GM23248 (cell line): ENCODE data around the gene EIF2S1. TPM values are rescaled to one million over a fixed set of nuclear protein-coding genes. Genes with fewer than 3 reads are reported as not detected.
"Not testable (repeated sequence)": the region's sequence is repeated elsewhere in the genome, so short reads cannot be mapped to it uniquely, and the experiment has no call there.

ENCODE experiments used
- DNase-seq: peaks from one replicate; pipeline ENCODE4 v3.0.0-alpha.2; 2015
- H2AFZ ChIP-seq: fragments of 200-600 bp; sonication (generic); 2 replicates; pipeline ENCODE4 v1.6.1; 2016; ENCODE audit warnings: antibody characterized with exemption
- H3F3A ChIP-seq: fragments of 200-600 bp; sonication (generic); 2 replicates; pipeline ENCODE4 v1.6.1; 2016; ENCODE audit warnings: mild to moderate bottlenecking, antibody characterized with exemption, mixed run types; ENCODE audit not compliant: insufficient read depth
- H3K27ac ChIP-seq: fragments of 200-600 bp; sonication (generic); 2 replicates; pipeline ENCODE4 v1.5.1; 2016; ENCODE audit warnings: mild to moderate bottlenecking
- H3K27me3 ChIP-seq: fragments of 200-600 bp; sonication (generic); replicated peaks from 2 replicates; pipeline ENCODE4 v1.6.1; 2016; ENCODE audit warnings: mild to moderate bottlenecking; ENCODE audit not compliant: insufficient read depth
- H3K36me3 ChIP-seq: fragments of 200-600 bp; sonication (generic); 2 replicates; pipeline ENCODE4 v1.6.1; 2016; ENCODE audit warnings: low read depth, mild to moderate bottlenecking
- H3K4me1 ChIP-seq: fragments of 200-600 bp; sonication (generic); 2 replicates; pipeline ENCODE4 v1.6.1; 2016; ENCODE audit warnings: mild to moderate bottlenecking; ENCODE audit not compliant: insufficient read depth
- H3K4me2 ChIP-seq: fragments of 200-600 bp; sonication (generic); one replicate; pipeline ENCODE4 v1.6.1; 2016; ENCODE audit warnings: mild to moderate bottlenecking; ENCODE audit not compliant: unreplicated experiment
- H3K4me3 ChIP-seq: fragments of 200-600 bp; sonication (generic); 2 replicates; pipeline ENCODE4 v1.5.1; 2016; ENCODE audit warnings: mild to moderate bottlenecking
- H3K79me2 ChIP-seq: fragments of 200-600 bp; sonication (generic); 2 replicates; pipeline ENCODE4 v1.6.1; 2016; ENCODE audit warnings: mild to moderate bottlenecking; ENCODE audit not compliant: insufficient read depth
- H3K9ac ChIP-seq: fragments of 200-600 bp; sonication (generic); 2 replicates; pipeline ENCODE4 v1.6.1; 2016; ENCODE audit warnings: mild to moderate bottlenecking
- H3K9me2 ChIP-seq: fragments of 200-600 bp; sonication (generic); 2 replicates; pipeline ENCODE4 v1.6.1; 2016; ENCODE audit warnings: mixed run types, mild to moderate bottlenecking, moderate library complexity; ENCODE audit not compliant: insufficient read depth
- H3K9me3 ChIP-seq: fragments of 200-600 bp; sonication (generic); one replicate; pipeline ENCODE4 v1.6.1; 2017; ENCODE audit warnings: low read depth
- H4K20me1 ChIP-seq: fragments of 200-600 bp; sonication (generic); 2 replicates; pipeline ENCODE4 v1.6.0; 2016; ENCODE audit not compliant: insufficient read depth
- EZH2 ChIP-seq: fragments of 200-600 bp; sonication (generic); IDR thresholded peaks from 2 replicates; pipeline ENCODE4 v1.6.1; 2018; ENCODE audit warnings: antibody characterized with exemption, mild to moderate bottlenecking; ENCODE audit not compliant: insufficient read depth, poor library complexity, severe bottlenecking
- EZH2phosphoT487 ChIP-seq: fragments of 200-600 bp; sonication (generic); IDR thresholded peaks from 2 replicates; pipeline ENCODE4 v1.6.1; 2018; ENCODE audit warnings: antibody characterized with exemption, moderate library complexity, mild to moderate bottlenecking, low read depth; ENCODE audit not compliant: insufficient read depth
- WGBS, 2 experiments: methylation state at CpG; one replicate each; pipeline ENCODE4 v1.1.6; 2015 to 2017; ENCODE audit warnings: low lambda C conversion rate in 2 of 2, low coverage in 1 of 2; ENCODE audit errors: missing lambda C conversion rate in 2 of 2; 5-methylcytosine and 5-hydroxymethylcytosine counted together
- in situ Hi-C: fragments of 300-500 bp; cut with MboI; formaldehyde crosslinking; loops from 2 replicates; pipeline ENCODE4 v1.15.0; 2020
- polyA plus RNA-seq: library from polyadenylated mRNA; unstranded; fragments of >200 nt; fragmentation: Nextera tagmentation; extraction: Ambion mirVana; gene quantifications from 2 replicates; pipeline ENCODE4 v1.2.1, GENCODE V29; 2016
- total RNA-seq: library from RNA; depleted of rRNA; stranded (reverse); fragments of >200 nt; shearing (Covaris generic); gene quantifications from 2 replicates; pipeline ENCODE4 v1.2.3, GENCODE V29; 2014

EIF2S1 gene
- total and polyA plus RNA-seq, 2 experiments from 2014 or later, result 218 to 232 TPM

- Histone ChIP-seq H3K36me3 (no peaks in the 10 kb centered on the region), H3F3A (no peaks in the 10 kb centered on the region), H3K27me3 (no peaks in the 10 kb centered on the region), H3K9me3 (no peaks in the 10 kb centered on the region), H3K27ac (no peak overlapping the region), H2AFZ (no peak overlapping the region), H3K79me2 (no peaks in the 10 kb centered on the region), H4K20me1 (no peaks in the 10 kb centered on the region), H3K4me2 (no peak overlapping the region), H3K9me2 (no peaks in the 10 kb centered on the region), H3K4me3 (no peak overlapping the region), H3K4me1 (peaks cover 15% of the 10 kb centered on the region), H3K9ac (no peak overlapping the region)
- WGBS, 2 experiments, result 52 to 86% methylated on average over 2 of the region's 2 CpGs
- TF ChIP-seq EZH2phosphoT487, result no peak
- no peak for TF ChIP-seq EZH2
- DNase-seq, result peak; percentile 25
- in situ Hi-C loops, result no loop called here
Observed at GRCh38 chr14:67396381-67396970, 36.3 kb downstream of the EIF2S1 start.

DNA sequence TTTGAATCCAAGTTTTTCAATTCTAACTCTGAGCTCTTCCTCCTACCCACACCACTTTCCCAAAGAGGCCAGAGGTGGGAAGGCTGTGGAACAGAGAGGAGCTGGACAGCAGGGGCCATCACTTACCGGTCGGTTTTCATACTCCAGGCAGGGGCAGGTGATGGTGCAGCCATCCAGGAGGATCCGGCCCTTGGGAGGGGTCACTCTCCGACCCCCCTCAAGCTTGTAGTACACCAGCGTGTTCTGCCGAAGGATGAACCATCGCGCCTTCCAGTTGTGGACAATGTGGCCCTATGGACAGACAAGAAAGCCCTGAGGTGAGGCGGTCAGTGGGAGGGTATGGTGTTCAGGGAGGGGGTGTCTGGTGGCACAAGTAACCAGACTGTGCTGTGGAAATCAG lies 37.4 kb downstream of the EIF2S1 start:
- Histone ChIP-seq H3K9me2 (no peaks in the 10 kb centered on the region), H3K9me3 (no peaks in the 10 kb centered on the region), H3K4me2 (no peak overlapping the region), H3K27me3 (no peaks in the 10 kb centered on the region), H3F3A (no peaks in the 10 kb centered on the region), H3K4me1 (peaks cover 15% of the 10 kb centered on the region), H3K36me3 (no peaks in the 10 kb centered on the region), H3K4me3 (no peak overlapping the region), H3K79me2 (no peaks in the 10 kb centered on the region), H3K27ac (no peak overlapping the region), H4K20me1 (no peaks in the 10 kb centered on the region), H2AFZ (no peak overlapping the region), H3K9ac (no peak overlapping the region)
- no peak for DNase-seq
- in situ Hi-C loops, result no loop called here
- WGBS, 2 experiments, result 93 to 96% methylated on average over 9 of the region's 9 CpGs
- TF ChIP-seq EZH2, result no peak
- no peak for TF ChIP-seq EZH2phosphoT487

DNA sequence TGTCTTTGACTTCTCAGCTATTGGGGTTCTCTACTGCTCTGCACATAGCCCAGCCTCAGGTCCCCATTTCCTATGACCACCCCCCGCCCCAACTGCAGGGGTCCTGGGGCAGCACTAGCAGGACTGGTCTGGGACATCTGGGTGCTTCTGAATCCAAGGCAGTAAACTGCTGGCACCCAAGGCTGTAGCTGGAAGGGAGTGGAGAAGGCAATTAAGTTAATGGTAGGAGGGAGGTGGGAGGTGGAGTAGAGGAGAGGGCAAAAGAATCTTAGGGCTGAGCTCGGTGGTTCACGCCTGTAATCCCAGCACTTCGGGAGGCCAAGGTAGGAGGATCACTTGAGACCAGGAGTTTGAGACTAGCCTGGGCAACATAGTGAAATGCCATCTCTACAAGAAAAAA lies 40.3 kb downstream of the EIF2S1 start:
- no peak overlapping the region for H3K27ac ChIP-seq
- DNase-seq, result no peak

DNA sequence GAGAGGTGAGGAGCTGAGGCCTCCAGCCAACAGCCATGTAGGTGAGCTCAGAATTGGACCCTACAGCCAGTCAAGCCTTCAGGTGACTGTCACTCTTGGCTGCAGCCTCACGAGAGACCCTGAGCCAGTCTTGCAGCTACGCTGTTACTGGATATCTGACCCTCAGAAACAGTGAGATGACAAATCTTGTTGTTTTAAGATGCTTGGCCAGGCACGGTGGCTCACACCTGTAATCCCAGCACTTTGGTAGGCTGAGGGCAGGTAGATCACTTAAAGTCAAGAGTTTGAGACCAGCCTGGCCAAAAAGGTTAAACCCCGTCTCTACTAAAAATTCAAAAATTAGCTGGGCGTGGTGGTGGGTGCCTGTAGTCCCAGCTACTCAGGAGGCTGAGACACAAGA lies 45.6 kb downstream of the EIF2S1 start:
- Histone ChIP-seq H3F3A (no peaks in the 10 kb centered on the region), H3K36me3 (no peaks in the 10 kb centered on the region), H3K9me3 (no peaks in the 10 kb centered on the region), H3K4me3 (no peak overlapping the region), H2AFZ (no peak overlapping the region), H3K27me3 (no peaks in the 10 kb centered on the region), H3K4me2 (no peak overlapping the region), H3K9me2 (no peaks in the 10 kb centered on the region), H3K79me2 (no peaks in the 10 kb centered on the region), H3K9ac (no peak overlapping the region), H3K4me1 (no peaks in the 10 kb centered on the region), H3K27ac (no peak overlapping the region), H4K20me1 (no peaks in the 10 kb centered on the region)
- in situ Hi-C loops, result no loop called here
- TF ChIP-seq EZH2, result no peak
- no peak for TF ChIP-seq EZH2phosphoT487
- whole genome bisulfite sequencing, 2 experiments, result 95 to 99% methylated on average over 5 of the region's 5 CpGs
- no peak for DNase-seq

More for the DNA sequence above, 40.3 kb downstream of the EIF2S1 start:
- Histone ChIP-seq H2AFZ (no peak overlapping the region), H3K27me3 (no peaks in the 10 kb centered on the region), H4K20me1 (no peaks in the 10 kb centered on the region), H3F3A (no peaks in the 10 kb centered on the region), H3K9me3 (no peaks in the 10 kb centered on the region), H3K4me2 (no peak overlapping the region), H3K4me1 (peaks cover 15% of the 10 kb centered on the region), H3K36me3 (no peaks in the 10 kb centered on the region), H3K9ac (no peak overlapping the region), H3K79me2 (no peaks in the 10 kb centered on the region), H3K9me2 (no peaks in the 10 kb centered on the region), H3K4me3 (no peak overlapping the region)
- in situ Hi-C loops, result no loop called here
- WGBS, 2 experiments, result 81 to 90% methylated on average over 4 of the region's 4 CpGs
- TF ChIP-seq EZH2, result no peak

GRCh38 chr14:67408122-67408801 lies 48.1 kb downstream of the EIF2S1 start:
- H3K36me3 ChIP-seq, H3F3A ChIP-seq, H3K4me3 ChIP-seq, H3K79me2 ChIP-seq, H3K9ac ChIP-seq, H3K4me2 ChIP-seq, H3K27me3 ChIP-seq, H3K4me1 ChIP-seq, H3K9me3 ChIP-seq, in situ Hi-C loops, H3K9me2 ChIP-seq, H3K27ac ChIP-seq, H2AFZ ChIP-seq, H4K20me1 ChIP-seq: not testable (repeated sequence)
- DNase-seq, result peak; percentile 13
- 86 to 90% methylated on average over 7 of the region's 7 CpGs for WGBS, 2 experiments
